Activated CD8-positive, alpha-beta memory T cell treated with anti-CD3 and anti-CD28 coated beads, Interleukin-2, amount 50 U/mL, for 24 hours (primary cell): ENCODE measurements around the gene PSMC3.
A peak's percentile ranks its signal among the peaks of the same experiment; 100 is the strongest.

Experiments used
- DNase-seq: peaks from one replicate; pipeline ENCODE4 v3.0.0-alpha.2; 2020; ENCODE audit errors: extremely low read depth

Gene PSMC3

DNA sequence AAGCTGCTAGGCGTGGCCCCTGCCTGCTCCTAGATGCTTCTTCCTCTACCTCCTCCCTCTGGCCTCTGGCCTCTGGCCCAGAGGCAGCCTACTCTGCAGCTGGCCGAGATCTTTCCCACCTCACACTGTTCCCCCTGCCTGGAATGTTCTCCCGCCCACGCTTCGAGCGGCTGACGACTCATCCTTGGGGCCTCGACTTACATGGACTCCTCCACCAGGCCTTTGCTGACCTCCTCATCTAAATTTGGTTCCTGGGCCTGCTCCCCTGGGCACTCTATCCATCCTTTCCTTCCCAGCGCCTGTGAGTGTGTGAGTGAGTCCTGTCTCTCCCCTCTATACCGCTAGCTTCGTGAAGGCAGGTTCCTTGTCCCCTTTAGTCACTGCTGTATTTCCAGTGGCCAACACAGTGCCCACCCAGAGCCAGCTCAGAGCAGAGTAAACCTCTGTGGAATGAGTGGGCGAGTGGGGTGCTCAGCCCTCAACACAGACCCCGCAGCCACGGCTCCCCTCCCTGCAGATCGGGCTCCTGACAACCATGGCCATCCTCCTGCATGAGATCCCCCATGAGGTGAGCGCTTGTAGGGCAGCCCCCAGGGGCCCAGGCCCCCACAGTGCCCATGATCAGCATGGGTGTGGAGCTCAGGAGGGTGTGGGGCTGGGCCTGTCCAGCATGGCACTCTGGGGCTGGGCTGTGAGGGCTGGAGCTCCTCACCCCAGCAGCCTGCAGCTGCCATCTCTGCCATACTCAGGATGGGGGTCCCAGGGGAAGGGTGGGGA is 12.1 kb downstream of the PSMC3 start:
- DNase-seq, result no peak

DNA sequence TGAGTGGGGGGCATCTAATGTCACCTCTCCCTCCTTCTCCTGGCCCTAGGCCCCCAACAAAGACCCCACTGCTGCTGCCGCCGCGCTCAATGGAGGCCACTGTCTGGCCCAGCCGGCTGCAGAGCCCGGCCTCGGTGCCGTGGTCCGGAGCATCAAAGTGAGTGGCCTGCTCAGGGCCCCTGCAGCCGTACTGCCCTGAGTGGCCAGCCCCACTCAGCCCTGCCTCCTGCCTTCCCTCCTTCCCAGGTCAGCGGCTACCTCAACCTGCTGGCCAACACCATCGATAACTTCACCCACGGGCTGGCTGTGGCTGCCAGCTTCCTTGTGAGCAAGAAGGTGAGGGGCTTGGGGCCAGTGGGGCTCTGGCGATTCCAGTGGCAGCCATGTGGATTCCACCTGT is 12.9 kb downstream of the PSMC3 start:
- DNase-seq, result no peak

DNA sequence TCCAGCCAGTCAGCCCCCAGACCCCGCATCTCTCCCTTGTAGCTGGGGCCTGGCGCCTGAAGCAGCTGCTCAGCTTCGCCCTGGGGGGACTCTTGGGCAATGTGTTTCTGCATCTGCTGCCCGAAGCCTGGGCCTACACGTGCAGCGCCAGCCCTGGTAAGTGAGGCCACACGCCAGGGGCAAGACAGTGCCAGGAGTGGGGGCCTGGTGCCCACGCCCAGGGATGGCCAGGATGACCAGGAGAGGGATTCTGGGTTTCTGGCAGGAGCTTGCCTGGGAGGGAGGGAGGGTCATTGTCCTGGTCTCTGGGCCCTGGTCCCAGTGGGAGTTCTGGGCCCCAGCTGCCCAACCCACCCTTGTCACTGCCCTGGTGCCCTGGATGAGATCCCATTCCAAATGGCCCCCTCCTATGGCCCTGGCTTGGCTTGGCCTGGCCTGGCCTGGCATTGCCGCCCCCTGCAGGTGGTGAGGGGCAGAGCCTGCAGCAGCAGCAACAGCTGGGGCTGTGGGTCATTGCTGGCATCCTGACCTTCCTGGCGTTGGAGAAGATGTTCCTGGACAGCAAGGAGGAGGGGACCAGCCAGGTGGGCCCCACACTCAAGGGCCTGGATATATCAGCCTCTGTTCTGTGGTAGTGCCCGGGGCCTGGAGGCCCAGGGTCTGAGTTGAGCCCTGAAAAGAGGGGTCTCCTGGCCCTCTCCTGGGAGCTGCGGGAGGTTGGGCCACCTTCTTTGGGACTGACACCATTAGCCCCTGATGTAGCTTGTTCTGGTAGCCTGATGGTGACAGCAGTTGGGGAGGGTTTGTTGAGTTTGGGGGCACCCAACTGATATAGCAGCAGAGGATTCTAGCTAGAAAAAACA is 14.1 kb downstream of the PSMC3 start:
- no peak for DNase-seq

DNA sequence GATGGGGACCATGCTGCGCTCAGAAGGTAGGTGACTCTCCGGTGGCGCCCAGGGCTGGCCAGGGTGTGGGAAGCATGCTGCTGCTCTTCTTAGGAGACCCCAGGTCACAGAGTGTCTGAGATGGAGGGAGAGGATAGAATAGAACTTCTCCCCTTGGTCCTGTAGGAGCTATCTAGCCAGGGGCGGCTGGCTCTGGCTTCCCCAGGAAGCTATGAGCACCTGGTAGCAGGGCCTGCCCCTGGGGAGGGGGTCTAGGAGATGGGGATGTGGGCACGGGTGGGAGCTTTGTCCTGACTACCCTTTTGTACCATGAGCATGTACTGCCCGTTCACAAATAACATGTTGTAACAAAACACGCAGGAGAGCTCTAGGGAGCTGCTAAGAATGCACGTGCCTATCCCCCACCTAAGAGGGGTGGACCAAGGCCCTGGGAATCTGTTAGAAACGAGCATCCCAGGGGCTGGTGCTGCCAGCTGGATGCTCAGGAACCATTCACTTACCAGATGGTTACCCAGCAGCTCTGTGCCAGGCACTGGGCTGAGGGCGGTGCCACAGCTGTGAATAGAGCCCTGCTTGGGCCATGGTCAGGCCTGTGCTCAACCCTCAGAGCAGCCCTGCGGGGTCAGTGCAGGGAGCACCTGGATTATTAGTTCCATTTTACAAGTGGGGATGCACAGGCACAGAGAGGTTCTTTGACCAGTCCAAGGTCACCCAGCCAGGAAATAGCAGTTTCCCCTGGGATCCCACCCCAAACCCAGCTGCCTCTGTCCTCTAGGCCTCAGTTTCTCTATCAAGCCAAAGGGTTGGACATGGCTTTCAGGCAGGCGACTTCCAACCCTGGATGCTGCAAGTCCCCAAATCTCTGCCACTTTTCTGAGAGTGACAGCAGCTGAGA is 15.6 kb downstream of the PSMC3 start:
- DNase-seq, result no peak

DNA sequence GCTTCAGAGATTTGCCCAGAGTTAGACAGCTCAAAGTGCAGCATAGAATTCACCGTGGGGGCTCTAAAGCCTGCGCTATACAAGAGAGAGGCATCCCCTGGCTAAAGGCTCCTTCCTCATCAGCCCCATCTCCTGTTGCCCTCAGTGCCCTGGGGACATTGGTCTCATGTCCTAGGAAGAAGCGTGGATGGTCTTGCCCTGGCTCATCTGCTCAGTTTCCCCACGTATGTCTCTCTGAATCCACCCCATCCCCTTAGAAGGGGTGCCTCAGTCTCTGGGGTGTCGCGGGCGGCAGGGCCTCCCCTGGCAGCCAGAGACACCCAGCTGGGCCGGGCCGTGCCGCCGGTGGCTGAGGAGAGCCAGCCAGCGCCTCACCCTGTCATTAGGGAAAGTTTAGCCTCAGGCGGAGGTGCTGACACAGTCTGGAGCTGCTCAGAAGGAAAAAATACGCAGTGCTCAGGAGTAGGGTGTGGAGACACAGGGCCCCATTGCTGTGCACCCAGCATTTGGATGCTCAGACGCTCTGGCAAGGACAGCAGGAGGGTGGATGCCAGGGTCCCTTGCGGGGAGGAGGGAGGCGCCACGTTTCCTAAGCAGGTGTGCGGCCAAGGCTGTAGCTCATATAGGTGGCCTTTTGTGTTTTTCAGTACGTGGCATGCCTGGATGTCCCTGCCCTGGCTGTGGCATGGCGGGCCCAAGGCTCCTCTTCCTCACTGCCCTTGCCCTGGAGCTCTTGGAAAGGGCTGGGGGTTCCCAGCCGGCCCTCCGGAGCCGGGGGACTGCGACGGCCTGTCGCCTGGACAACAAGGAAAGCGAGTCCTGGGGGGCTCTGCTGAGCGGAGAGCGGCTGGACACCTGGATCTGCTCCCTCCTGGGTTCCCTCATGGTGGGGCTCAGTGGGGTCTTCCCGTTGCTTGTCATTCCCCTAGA is 16.5 kb downstream of the PSMC3 start:
- no peak for DNase-seq

DNA sequence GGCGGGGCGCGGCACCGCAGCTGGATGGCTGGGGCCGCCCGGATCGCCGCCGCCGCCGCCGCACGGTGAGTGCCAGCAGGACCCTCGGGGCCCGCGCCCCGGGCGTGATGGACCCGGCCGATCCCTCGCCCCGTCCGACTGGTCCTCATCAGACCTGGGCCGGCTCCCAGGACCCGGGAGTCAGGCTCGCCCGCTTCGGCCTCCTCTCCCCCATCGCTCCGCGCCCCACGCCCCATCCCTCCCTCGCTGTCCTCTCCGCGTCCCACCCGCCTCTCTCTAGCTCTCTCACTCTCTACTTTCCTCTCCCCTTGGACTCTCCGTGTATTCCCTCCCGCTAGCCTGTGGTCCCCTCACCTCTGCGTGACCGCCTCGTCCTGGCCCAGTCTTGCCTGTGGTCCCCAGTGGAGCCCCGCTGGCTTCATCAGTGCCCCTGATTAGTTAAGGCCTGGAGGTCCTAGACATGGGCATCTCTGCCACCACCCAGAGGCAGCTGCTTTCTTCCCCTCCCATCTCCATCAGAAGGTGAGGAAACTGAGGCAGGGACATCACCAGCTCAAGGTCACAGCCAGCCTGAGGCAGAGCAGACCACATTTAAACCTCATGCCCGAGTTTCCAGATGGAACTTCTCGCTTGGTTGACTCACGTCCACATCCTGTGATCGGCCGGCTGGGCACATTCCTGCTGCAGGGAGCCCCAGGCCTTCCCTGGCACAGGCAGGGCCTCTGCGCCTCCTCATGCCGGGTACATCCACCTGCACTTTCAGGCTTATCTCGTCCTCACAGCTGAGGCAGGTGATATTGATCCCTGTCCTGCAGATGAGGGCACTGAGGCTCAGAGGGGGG is 17.4 kb downstream of the PSMC3 start:
- DNase-seq, result no peak

DNA sequence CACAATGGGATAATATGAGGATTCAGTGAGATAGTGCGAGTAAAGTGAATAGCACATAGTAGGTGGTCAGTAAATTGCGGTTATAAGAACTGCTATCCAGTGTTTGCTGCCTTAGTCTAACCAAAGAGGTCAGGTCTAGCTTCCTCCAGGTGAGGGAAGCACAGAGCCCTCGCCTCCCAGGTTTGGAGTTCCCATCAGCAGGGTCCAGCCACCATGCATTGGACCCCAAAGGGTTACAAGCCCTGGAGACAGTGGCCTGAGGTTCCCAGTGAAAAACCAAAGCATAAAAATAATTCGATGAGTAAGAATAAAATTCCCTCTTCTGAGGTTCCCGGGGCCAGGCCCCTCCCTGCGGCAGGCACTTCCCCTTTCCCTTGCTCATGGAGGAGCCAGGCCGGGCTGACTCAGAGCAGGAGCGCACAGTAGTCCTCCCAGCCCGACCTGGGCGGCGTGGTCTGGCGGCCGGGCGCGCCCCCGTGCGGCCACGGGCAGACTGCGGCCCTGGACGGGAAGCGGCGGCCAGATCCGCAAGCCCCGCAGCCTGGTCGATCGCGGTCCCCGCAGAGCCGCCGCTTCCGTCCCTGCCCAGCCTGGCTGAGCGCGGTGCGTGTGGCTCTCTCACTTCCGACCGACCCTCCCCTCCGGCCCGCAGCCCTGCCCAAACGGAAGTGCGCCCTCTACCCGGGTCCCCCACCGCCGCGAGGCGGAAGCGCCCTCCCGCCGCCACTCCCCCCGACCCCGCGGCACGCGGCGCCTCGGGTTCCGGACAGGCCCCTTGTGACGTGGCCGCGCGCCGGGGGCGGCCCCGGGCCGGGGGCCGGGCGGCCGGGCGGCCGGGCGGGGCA is 18.3 kb downstream of the PSMC3 start, which contains the start of gene SLC39A13:
Gene SLC39A13, plus strand, starts transcription at position 845 of the 845 bp plus-strand sequence. CDS start 1,505 bp downstream, outside the sequence.
- peak; percentile 74 for DNase-seq

DNA sequence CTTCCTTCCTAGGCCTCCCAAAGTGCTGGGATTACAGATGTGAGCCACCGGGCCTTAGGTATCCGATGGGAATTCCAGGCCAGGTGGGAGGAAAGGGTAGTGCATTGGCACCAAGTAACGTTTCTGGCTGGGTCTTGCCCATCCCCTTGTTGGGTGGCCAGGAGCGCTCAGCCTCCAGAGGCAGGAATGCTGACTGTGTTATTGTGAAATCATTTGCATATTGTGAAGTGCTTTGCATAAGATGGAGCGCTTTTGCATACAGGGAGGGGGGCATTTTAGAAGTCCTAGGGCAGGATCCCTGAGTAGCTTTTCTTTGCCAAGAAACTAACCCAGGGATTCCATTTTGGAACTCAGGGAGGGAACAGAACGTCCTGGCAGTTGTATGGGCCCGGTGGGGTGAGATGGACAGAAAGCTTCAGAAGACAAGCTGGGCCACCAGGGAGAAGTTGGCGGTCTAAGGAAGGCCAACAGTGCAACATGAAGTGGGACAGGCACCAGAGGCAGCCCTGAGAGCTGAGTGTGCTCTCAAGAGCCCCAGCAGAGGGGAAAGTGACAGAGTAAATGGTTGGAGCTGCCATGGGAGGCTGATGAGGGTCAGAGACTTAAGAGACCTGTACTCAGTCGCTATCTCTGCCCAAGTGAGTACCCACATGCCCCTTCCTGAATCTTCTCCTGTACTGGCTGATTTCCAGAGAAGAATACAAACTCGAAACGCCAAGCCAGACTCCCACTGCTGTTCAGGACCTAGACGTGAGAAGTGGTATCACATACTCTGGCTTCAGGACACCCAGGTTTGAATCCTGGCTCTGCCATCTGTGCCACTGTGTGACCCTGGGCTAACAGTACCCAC is 19.1 kb downstream of the PSMC3 start:
- DNase-seq, result no peak

DNA sequence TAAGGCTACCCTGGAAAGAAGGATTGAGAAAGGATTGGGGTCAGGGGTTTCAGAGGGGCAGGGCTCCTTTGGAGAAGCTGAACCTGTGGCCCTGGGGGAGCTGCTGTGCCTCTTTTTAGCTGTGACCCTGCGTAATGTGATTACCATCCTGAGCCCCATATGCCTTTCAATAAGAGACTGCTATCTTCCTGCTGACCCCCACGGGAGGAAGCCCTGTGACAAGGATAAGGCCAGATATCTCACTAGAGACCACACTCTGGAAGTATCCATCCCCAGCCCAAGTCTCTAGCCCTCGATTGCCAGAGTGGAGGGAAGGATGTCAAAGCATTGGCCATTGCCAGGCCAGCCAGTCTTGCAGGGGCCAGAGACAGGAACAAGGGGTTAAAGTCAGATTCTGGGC is 22.7 kb downstream of the PSMC3 start:
- no peak for DNase-seq

DNA sequence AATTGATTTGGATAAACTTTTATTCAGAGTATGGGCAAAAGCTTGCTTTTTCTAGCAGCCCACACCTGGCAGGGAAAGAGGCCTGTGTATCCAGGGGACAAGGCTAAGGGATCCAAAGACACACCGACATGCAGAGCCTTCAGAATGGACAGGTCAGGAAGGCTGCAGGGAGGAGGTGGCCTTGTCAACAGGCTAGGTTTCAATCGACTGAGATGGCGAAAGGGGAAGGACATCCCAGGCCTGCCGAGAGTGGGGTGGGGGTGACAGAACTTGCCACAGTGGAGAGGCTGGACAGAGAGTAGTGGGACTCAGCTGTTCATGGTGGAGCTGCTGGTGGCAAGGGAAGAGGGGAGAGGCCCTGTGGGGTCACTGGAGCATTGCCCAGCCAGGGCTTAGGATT is 23.1 kb downstream of the PSMC3 start:
- DNase-seq, result no peak

DNA sequence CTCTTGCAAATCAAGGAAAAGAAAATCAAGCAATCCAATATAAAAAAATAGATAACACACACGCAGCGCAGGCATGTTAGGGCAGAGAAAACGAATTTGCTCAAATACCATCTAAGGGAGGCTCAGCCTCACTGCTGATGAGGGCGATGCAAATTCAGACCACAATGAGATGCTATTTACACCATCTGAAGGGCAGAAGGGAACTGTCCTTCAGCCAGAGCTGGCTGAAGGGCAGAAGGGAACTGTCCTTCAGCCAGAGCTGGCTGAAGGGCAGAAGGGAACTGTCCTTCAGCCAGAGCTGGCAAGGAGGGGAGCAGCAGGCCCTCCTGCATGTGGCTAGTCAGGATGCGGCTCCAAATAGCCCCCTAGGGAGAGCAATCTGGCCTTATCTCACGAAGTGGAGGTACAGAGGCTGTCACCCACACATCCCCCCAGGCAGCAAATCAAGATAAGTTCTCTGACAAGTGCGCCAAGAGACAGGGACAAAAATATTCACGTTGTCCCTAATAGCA is 25.4 kb downstream of the PSMC3 start:
- DNase-seq, result no peak

DNA sequence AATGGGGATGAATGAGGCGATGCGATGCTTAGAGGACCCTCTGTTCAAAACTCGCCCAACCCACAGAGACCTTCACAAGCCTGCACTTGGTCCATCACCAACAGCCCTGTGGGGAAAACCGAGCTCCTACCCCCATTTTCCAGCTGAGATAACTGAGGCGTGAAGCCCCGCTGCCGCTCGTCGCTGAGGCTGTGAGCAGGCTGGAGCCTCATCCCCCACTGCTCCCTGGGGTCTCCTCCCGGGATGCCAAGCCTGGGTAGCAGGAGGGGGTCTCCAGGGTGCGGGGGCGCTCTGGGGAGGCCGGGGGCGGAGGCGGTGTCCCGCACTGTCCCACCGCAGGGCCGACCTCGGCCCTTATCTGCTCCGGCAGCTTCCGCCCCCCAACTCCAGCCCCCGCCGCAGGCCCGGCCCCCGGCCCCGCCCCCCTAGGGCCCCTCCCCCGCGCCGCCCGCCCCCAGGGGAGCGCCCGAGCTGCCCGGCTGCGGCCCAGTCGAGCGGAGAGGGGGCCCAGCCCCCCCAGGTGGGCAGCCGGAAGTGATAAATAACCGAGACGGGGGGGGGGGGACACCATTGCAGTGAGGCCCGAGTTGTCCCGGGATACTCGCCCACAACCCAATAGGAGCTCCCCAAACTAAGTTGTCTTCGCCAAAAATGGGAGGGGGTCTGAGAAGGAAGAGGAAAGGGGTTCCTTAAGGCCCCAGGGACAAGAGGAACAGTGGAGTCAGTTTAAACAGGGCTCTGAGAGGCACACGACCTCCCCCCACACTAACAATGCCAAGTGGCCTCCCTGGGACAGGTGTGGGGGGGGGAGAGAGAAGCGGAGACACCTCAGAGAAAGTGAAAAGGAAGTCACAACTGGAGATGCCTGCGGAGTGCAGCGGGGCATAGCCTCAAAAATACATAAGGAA is 26.1 kb downstream of the PSMC3 start:
- DNase-seq, result no peak

DNA sequence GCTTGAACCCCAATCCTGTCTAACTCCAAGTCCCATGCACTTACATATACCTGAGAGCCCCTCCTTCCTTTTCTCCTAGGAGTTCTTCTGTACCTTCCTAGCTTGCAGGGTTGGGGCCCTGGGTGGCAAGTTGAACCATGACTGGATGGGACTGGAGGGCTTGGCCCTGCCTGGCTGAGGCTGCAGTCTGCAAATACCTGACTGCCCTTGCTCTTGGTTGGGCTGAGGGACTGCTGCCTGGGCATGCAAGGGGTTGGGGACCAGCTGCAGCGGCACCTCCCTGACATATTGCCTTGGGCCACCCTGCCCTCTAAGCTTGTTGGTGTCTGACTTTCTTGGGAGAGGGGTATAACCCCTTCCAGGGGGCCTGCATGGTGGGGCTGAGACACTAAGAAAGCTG is 27.7 kb downstream of the PSMC3 start:
- DNase-seq, result no peak

DNA sequence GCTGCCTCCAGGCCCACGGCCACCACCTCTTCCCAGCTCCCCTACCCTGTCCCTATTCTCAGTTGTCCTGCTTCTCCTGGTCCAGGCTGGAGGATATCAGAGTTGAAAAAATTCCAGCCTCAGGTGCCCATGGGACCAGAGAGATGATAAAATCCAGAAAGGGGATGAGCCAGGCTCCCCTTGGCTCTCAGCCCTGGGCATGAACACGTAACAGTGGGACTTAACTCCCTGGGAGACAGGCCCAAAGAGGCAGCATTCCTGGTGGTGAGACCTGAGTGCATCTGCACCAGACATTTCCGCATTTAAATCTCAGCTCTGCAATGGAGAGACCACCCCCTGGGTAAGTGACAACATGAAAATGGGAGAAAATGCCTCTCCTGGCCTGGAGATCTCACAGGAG is 28.2 kb downstream of the PSMC3 start:
- DNase-seq, result no peak

DNA sequence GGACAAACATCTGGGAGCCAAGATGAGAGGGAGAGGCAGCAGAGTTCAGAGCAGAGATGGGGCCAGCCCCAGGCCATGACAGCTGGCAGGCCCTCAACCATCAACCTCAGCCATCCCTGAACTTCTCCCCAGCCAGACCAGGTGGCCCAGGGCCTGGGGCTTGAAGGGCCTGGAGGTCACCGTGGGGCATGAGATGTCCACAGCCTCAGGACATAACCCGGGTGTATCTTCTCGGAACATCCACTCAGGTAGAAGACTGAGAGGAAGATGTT is 30.3 kb downstream of the PSMC3 start:
- DNase-seq, result no peak

DNA sequence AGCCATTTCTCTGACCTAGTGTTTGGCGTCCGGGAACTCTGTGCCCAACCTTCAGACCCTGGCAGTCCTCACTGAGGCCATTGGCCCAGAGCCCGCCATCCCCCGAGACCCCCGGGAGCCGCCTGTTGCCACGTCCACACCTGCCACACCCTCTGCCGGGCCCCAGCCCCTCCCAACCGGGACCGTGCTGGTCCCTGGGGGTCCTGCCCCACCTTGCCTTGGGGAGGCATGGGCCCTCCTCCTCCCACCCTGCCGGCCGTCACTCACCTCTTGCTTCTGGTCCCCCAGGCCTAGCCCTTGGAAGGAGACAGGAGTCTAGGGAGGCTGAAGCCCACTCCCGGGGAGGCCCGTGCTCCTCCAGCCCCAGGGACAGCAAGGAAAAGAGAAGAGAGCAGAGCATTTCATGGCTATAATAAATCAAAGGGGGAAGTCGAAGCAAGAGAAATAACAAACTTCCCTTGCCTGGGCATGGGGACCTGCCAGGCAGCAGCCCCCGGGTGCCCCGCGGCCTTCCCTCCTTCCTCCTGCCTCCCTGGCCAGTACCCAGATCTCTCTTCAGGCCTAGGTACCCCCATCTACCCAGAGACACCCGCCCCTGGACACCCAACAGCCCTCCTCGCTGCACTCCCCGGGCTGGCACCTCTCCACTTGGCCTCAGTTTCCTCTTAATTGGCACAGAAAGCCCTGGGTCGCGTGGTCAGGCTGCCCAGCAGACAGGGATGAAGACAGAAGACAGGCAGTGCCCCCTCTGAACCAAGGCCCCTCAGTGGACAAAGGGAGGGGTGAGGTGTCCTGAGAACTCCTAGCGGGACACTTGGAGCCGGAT is 30.8 kb downstream of the PSMC3 start:
- DNase-seq, result no peak
